Esophagus (tissue), 2 donors: ENCODE results near the gene JARID2. TPM values are rescaled to one million over a fixed set of nuclear protein-coding genes. Genes with fewer than 3 reads are reported as not detected.

Experiments used
- H3K27ac ChIP-seq, 2 donors: one replicate each; pipeline ENCODE4 v1.5.1; 2013; ENCODE audit warnings: low read depth in 2 of 2, mild to moderate bottlenecking in 2 of 2, inconsistent platforms in 1 of 2, low read length in 1 of 2, moderate library complexity in 1 of 2
- H3K27me3 ChIP-seq, 2 donors: one replicate each; pipeline ENCODE4 v1.6.1; 2013; ENCODE audit warnings: low read length in 2 of 2, control low read depth in 1 of 2, mild to moderate bottlenecking in 1 of 2; ENCODE audit not compliant: insufficient read depth in 2 of 2, control insufficient read depth in 1 of 2
- H3K36me3 ChIP-seq, 2 donors: one replicate each; pipeline ENCODE4 v1.6.1; 2013; ENCODE audit warnings: low read length in 1 of 2; ENCODE audit not compliant: control insufficient read depth in 2 of 2, insufficient read depth in 2 of 2
- H3K4me1 ChIP-seq, 2 donors: one replicate each; pipeline ENCODE4 v1.6.1; 2013; ENCODE audit warnings: low read length in 1 of 2; ENCODE audit not compliant: control insufficient read depth in 2 of 2, insufficient read depth in 2 of 2
- H3K4me3 ChIP-seq, 2 donors: one replicate each; pipeline ENCODE4 v1.5.1; 2013; ENCODE audit warnings: low read length in 2 of 2, mild to moderate bottlenecking in 2 of 2, low read depth in 1 of 2, moderate library complexity in 1 of 2
- H3K9me3 ChIP-seq, 2 donors: one replicate each; pipeline ENCODE4 v1.6.1; 2013; ENCODE audit warnings: mild to moderate bottlenecking in 2 of 2, low read depth in 1 of 2, low read length in 1 of 2, moderate library complexity in 1 of 2; ENCODE audit not compliant: control insufficient read depth in 2 of 2, insufficient read depth in 1 of 2
- WGBS, 2 donors: extraction: QIAGEN DNeasy Blood & Tissue Kit; methylation state at CpG; one replicate each; pipeline ENCODE4 v1.1.7; 2013; 5-methylcytosine and 5-hydroxymethylcytosine counted together
- polyA plus RNA-seq, 2 donors: library from polyadenylated mRNA; stranded (reverse); fragments of 200-250 nt; gene quantifications; one replicate each; pipeline ENCODE4 v1.2.3, GENCODE V29; 2013
- donor health status: healthy with polysubstance abuse.
- donor health status: Bipolar disorder and iron deficiency.

Gene JARID2
- polyA plus RNA-seq, 2 donors: 7.9 to 8.3 TPM

DNA sequence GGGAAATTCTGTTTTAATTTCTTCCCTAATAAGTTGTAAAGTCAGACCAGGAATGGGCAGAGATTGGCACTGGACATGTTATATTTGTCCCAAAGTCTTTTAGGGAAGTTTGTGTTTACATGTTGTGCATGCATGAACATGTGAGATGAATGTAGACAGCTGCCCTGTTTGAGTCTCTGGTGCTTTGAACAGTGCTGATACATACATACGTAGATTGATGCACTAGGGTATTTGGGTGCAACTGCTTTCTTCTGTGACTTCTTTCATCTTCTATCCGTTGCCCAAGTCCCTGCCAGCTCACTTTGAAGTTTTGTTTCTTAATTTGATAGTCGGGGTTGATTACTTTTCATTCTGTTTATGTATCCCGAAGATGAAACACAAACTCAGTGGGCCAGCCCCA lies 216.4 kb downstream of the JARID2 start:
- H3K4me1 ChIP-seq: peaks cover 0 to 7% of the 10 kb centered on the region in 2 donors
- H3K36me3 ChIP-seq: no peaks in the 10 kb centered on the region
- WGBS, 2 donors: 56 to 59% methylated on average over 4 of the region's 4 CpGs
- H3K27ac ChIP-seq: no peak overlapping the region
- no peaks in the 10 kb centered on the region for H3K27me3 ChIP-seq
- no peaks in the 10 kb centered on the region for H3K9me3 ChIP-seq
- H3K4me3 ChIP-seq: no peak overlapping the region

DNA sequence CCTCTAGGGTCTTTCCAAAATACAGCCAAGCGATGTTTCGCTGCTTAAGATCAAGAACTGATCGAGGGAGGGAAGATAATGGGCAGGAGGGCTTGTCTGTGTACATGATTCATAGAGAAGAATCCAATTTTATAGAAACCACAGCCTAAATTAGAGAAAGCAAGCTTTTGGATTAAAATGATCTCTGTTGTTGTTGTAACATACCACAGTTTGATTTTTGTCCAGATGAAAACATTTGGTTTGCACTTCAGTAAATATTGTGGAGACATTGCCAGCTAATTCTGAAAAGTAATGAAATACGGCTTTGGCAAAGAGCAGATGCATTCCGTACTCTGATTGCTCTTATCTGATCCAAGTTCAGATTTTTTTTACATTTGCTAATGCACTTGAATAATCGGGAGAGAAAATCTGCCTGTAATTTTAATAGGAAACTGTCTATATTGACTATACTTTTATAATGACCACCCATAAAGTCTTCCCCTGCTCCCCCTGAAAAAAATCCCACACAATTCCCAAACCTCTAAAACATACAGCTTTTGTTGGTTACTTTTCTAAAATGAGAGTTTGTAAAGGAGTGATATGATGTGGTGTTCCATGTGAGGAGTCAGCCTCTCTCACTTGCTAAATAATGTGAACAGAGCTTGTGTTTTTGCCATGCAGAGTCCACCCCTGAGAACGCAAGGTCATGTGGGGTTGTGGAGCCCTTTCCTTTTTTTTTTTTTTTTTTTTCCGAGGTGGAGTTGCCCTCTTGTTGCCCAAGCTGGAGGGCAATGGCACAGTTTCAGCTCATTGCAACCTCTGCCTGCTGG lies 217.1 kb downstream of the JARID2 start:
- 48 to 50% methylated on average over 8 of the region's 8 CpGs for WGBS, 2 donors
- Histone ChIP-seq H3K4me3 (no peak overlapping the region), H3K27me3 (no peaks in the 10 kb centered on the region), H3K4me1 (peaks cover 0 to 7% of the 10 kb centered on the region in 2 donors), H3K27ac (no peak overlapping the region), H3K36me3 (no peaks in the 10 kb centered on the region), H3K9me3 (no peaks in the 10 kb centered on the region)

GRCh38 chr6:15464211-15464725 lies 218.4 kb downstream of the JARID2 start:
- Histone ChIP-seq H3K27me3 (no peaks in the 10 kb centered on the region), H3K27ac (no peak overlapping the region), H3K36me3 (no peaks in the 10 kb centered on the region), H3K4me1 (peaks cover 0 to 7% of the 10 kb centered on the region in 2 donors), H3K4me3 (no peak overlapping the region), H3K9me3 (no peaks in the 10 kb centered on the region)
- WGBS, 2 donors: 82 to 83% methylated on average over 5 of the region's 5 CpGs

DNA sequence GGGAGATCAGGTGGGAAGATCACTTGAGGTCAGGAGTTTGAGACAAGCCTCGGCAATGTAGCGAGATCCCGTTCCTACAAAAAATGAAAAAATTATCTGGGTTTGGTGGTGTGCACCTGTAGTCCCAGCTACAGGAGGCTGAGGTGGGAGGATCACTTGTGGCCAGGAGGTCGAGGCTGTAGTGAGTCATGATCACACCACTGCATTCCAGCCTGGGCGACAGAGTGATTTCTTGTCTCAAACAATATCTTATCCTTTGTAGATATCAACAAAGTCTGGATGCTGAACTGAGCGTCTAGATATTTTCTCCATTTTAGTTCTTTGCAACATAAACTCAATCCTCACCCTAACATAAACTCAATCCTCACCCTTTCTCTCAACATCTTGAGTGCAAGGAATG lies 219.3 kb downstream of the JARID2 start:
- H3K9me3 ChIP-seq: no peaks in the 10 kb centered on the region
- no peak overlapping the region for H3K27ac ChIP-seq
- H3K4me3 ChIP-seq: no peak overlapping the region
- H3K36me3 ChIP-seq: no peaks in the 10 kb centered on the region
- peaks cover 0 to 5% of the 10 kb centered on the region in 2 donors for H3K4me1 ChIP-seq
- H3K27me3 ChIP-seq: no peaks in the 10 kb centered on the region
- whole genome bisulfite sequencing, 2 donors: 72 to 92% methylated on average over 6 of the region's 6 CpGs

DNA sequence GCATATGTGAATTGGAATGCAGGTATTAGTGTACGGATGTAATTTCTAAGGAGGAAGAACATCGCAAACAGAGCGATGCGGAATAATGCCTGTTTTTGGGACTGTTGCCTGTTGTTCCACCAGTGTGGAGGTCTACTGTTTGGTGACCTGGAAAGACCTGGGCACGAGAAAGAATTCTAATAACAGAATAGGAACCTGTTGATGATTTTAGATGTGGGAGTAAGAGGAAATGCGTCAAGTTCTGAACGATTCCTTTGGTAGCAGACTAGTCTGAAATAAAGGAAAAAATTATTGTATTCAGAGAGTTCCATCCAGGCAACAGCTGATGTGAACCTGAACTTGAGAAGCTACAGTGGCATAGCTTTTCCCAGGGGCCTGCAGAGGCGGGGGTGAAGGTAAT lies 224.9 kb downstream of the JARID2 start:
- Histone ChIP-seq H3K27me3 (no peaks in the 10 kb centered on the region), H3K4me3 (no peak overlapping the region), H3K4me1 (peaks cover 0 to 2% of the 10 kb centered on the region in 2 donors), H3K36me3 (peaks cover 2 to 5% of the 10 kb centered on the region in 2 donors), H3K9me3 (no peaks in the 10 kb centered on the region), H3K27ac (no peak overlapping the region)
- 90 to 93% methylated on average over 8 of the region's 8 CpGs for WGBS, 2 donors

DNA sequence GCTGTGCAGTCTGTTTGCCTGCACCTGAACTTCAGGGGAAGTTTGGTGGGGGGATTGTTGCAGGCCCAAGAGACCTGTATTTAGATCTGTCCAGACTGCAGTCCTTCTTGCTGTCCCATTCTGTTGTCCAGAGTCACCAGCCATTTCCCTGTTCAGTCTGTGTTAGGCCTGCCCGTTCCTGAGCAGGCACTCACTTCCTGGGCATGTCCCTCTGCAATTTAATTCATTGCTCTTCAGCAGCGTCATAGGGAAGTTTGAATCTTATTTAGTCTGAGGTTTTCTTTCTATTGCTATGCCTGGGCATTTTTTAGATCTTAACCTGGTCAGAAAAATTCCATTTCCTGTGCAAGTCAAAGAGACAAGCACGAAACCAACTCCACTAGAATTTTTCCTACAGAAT lies 226.8 kb downstream of the JARID2 start:
- Histone ChIP-seq H3K27me3 (no peaks in the 10 kb centered on the region), H3K9me3 (no peaks in the 10 kb centered on the region), H3K4me3 (no peak overlapping the region), H3K4me1 (peaks cover 0 to 1% of the 10 kb centered on the region in 2 donors), H3K36me3 (peaks cover 2 to 5% of the 10 kb centered on the region in 2 donors), H3K27ac (peak overlapping the region in 1 of 2 donors; percentile 53)
- 81 to 85% methylated on average over 3 of the region's 3 CpGs for WGBS, 2 donors

DNA sequence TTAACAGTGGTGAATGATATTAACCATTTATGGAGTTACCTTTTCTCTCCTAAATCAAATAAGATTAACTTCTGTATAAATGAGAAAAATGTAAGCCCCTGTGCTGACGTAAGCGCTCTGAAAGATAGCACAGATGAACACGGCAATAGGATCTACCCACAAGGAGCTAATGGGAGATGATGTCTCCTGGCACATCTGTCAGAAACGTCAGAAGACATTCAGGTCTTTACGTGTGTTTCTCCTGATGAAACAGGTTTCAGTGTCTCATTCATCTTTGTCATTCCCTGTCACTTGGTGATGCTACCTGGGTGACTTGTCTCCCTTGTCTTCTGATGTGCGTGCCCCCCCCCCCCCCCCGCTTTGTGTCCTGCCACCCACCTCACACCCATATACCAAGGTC lies 227.3 kb downstream of the JARID2 start:
- Histone ChIP-seq H3K36me3 (peaks cover 2 to 5% of the 10 kb centered on the region in 2 donors), H3K27ac (no peak overlapping the region), H3K4me3 (no peak overlapping the region), H3K27me3 (no peaks in the 10 kb centered on the region), H3K4me1 (peaks cover 0 to 1% of the 10 kb centered on the region in 2 donors), H3K9me3 (no peaks in the 10 kb centered on the region)
- 71 to 82% methylated on average over 7 of the region's 7 CpGs for WGBS, 2 donors

DNA sequence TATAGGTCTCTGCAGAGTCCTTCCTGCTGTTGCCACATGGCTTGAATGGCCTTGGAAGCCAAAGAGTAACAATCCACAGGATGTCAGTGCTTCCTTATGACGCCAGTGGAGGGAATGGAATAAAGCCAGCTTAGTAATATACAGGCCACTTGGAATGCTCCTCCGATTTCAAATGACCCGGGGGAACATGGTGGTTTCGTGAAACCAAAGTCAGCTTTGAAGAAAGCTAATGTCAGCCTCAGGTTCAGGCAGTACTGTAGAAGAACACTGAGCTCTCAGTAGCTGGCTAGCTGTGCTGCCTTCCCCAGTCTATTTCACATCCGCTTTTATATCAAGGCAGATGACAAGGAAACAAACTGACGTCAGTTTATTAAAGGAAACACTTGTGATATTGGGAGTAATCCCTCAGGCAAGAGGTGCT lies 227.9 kb downstream of the JARID2 start:
- Histone ChIP-seq H3K27ac (peak overlapping the region in 1 of 2 donors; percentile 41), H3K27me3 (no peaks in the 10 kb centered on the region), H3K4me3 (no peak overlapping the region), H3K9me3 (no peaks in the 10 kb centered on the region), H3K4me1 (peaks cover 0 to 1% of the 10 kb centered on the region in 2 donors), H3K36me3 (peaks cover 2 to 5% of the 10 kb centered on the region in 2 donors)
- 67 to 76% methylated on average over 6 of the region's 6 CpGs for WGBS, 2 donors

DNA sequence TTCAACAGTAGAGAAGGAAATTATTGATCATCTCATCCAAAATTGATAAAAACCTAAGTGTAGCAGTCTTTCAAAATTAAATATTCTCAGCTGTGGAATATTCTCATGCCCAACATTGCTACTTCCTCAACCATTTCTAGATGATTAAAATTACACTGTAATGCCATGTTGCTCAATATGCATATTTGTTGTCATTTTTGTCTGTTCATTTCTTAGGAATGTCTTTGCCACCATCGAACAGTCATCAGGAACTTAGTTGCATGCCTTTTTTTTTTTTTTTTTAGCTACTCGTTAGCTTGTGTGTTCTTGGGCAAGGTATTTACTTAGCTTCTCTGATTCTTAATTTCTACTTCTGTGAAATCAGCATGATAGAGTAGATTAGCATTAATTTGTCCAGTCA lies 228.3 kb downstream of the JARID2 start:
- no peak overlapping the region for H3K4me3 ChIP-seq
- H3K27ac ChIP-seq: no peak overlapping the region
- no peaks in the 10 kb centered on the region for H3K27me3 ChIP-seq
- WGBS, 2 donors: 82 to 83% methylated on average over 2 of the region's 2 CpGs
- H3K9me3 ChIP-seq: no peaks in the 10 kb centered on the region
- peaks cover 1 to 2% of the 10 kb centered on the region in 2 donors for H3K4me1 ChIP-seq
- peaks cover 2 to 5% of the 10 kb centered on the region in 2 donors for H3K36me3 ChIP-seq

GRCh38 chr6:15475261-15475660 lies 229.4 kb downstream of the JARID2 start:
- Histone ChIP-seq H3K27me3 (no peaks in the 10 kb centered on the region), H3K9me3 (no peaks in the 10 kb centered on the region), H3K4me3 (no peak overlapping the region), H3K27ac (no peak overlapping the region), H3K36me3 (peaks cover 2 to 5% of the 10 kb centered on the region in 2 donors), H3K4me1 (peaks cover 2 to 4% of the 10 kb centered on the region in 2 donors)
- 80 to 94% methylated on average over 6 of the region's 6 CpGs for WGBS, 2 donors
